Uterus (tissue), 4 donors: Measurements from ENCODE around the gene CPSF3. TPM values are rescaled to one million over a fixed set of nuclear protein-coding genes. Genes with fewer than 3 reads are reported as not detected.
A peak's percentile ranks its signal among the peaks of the same experiment; 100 is the strongest.

Source experiments
- DNase-seq, 2 donors: peaks; one replicate each; pipeline ENCODE4 v3.0.0-alpha.2; 2019 to 2020
- H3K27ac ChIP-seq, 2 donors: fragments of 200-600 bp; sonication (generic); 1 replicate in 1 of 2; 2 replicates in 1 of 2; pipeline ENCODE4 v1.5.1; 2016 to 2018
- H3K27me3 ChIP-seq, 2 donors: fragments of 200-600 bp; sonication (generic); one replicate each; pipeline ENCODE4 v1.5.1; 2018 to 2019; ENCODE audit warnings: control low read depth in 1 of 2
- H3K36me3 ChIP-seq, 2 donors: fragments of 200-600 bp; sonication (generic); one replicate each; pipeline ENCODE4 v1.5.1; 2019; ENCODE audit warnings: control low read depth in 1 of 2
- H3K4me1 ChIP-seq, 2 donors: fragments of 200-600 bp; sonication (generic); one replicate each; pipeline ENCODE4 v1.5.1; 2018 to 2019; ENCODE audit warnings: control low read depth in 1 of 2
- H3K4me3 ChIP-seq, 2 donors: fragments of 200-600 bp; sonication (generic); 1 replicate in 1 of 2; 2 replicates in 1 of 2; pipeline ENCODE4 v1.5.1; 2018 to 2019; ENCODE audit warnings: mild to moderate bottlenecking in 1 of 2
- H3K9me3 ChIP-seq, 2 donors: fragments of 200-600 bp; sonication (generic); one replicate each; pipeline ENCODE4 v1.5.1; 2019; ENCODE audit warnings: control low read depth in 1 of 2
- CTCF ChIP-seq, 4 experiments: fragments of 200-600 bp in 2 of 4; fragments of 450-650 bp in 2 of 4; sonication (generic) in 2 of 4; IDR thresholded peaks; one replicate each; pipeline ENCODE4 v1.5.1; 2016 to 2019; ENCODE audit warnings: antibody characterized with exemption in 4 of 4, mild to moderate bottlenecking in 2 of 4, moderate library complexity in 1 of 4
- POLR2A ChIP-seq, 2 donors: fragments of 450-650 bp; IDR thresholded peaks; one replicate each; pipeline ENCODE4 v1.6.1; 2016; ENCODE audit warnings: antibody characterized with exemption in 2 of 2, mild to moderate bottlenecking in 1 of 2, moderate library complexity in 1 of 2
- intact Hi-C: fragments of 100-400 bp; cut with DNase I; formaldehyde crosslinking; loops from one replicate; pipeline ENCODE4 v1.15.1; 2023; ENCODE audit warnings: low total_unique reads
- total RNA-seq, 4 donors: library from RNA; depleted of rRNA in 3 of 4; stranded (reverse); fragments of >200 nt in 3 of 4; gene quantifications; one replicate each; pipeline versions ENCODE4 v1.1.0 to v1.2.4, GENCODE V29; 2014 to 2023
- donor health status: DM: yes; HTN: yes; CAD: no.

CPSF3 gene
- total RNA-seq, 4 donors from 2014 or later = 7.2 to 45.2 (median 30.3) TPM

DNA sequence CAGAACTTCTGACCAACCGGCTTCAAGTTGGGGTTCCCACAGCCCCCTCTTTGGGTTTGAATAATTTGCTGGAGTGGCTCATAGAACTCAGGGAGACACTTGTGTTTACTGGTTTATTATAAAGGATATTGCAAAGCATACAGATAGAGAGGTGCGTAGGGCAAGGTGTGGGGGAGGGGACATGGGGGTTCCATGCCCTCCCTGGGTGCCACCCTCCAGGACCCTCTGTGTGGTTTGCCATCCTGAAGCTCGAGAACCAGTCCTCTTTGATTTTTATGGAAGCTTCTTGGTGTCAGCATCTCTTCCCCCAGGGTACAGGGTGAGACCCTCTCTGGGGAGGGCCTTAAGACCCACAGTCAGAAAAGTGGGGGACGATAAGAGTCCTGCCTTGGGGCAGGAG lies 38.9 kb upstream of the CPSF3 start:
- TF ChIP-seq POLR2A (IDR thresholded peaks at IDR 0.05) (no peak), CTCF (IDR thresholded peaks at IDR 0.05) (no peak)
- H3K4me1 ChIP-seq = peaks cover 0 to 4% of the 10 kb centered on the region in 2 donors
- no peaks in the 10 kb centered on the region for H3K36me3 ChIP-seq

GRCh38 chr2:9385841-9386240 lies 37.6 kb upstream of the CPSF3 start:
- intact Hi-C loops = no loop called here
- no peak overlapping the region for H3K4me3 ChIP-seq
- H3K36me3 ChIP-seq = no peaks in the 10 kb centered on the region
- TF ChIP-seq POLR2A (IDR thresholded peaks at IDR 0.05) = no peak
- no peak for TF ChIP-seq CTCF (IDR thresholded peaks at IDR 0.05)
- no peaks in the 10 kb centered on the region for H3K27me3 ChIP-seq
- no peaks in the 10 kb centered on the region for H3K9me3 ChIP-seq
- peaks cover 0 to 4% of the 10 kb centered on the region in 2 donors for H3K4me1 ChIP-seq
- no peak for DNase-seq
- peak overlapping the region; percentile 31 to 86 for H3K27ac ChIP-seq

More for the DNA sequence above, 38.9 kb upstream of the CPSF3 start:
- DNase-seq = no peak
- no peaks in the 10 kb centered on the region for H3K9me3 ChIP-seq
- intact Hi-C loops = no loop called here
- H3K27ac ChIP-seq = no peak overlapping the region
- H3K27me3 ChIP-seq = no peaks in the 10 kb centered on the region
- H3K4me3 ChIP-seq = no peak overlapping the region

GRCh38 chr2:9388199-9388681 lies 35.2 kb upstream of the CPSF3 start:
- DNase-seq = no peak
- Histone ChIP-seq H3K27me3 (no peaks in the 10 kb centered on the region), H3K27ac (peak overlapping the region; percentile 76 to 86), H3K36me3 (no peaks in the 10 kb centered on the region), H3K4me3 (no peak overlapping the region), H3K9me3 (no peaks in the 10 kb centered on the region), H3K4me1 (peaks cover 0 to 4% of the 10 kb centered on the region in 2 donors)
- TF ChIP-seq CTCF (IDR thresholded peaks at IDR 0.05) = no peak
- no peak for TF ChIP-seq POLR2A (IDR thresholded peaks at IDR 0.05)
- intact Hi-C loops = no loop called here

GRCh38 chr2:9388950-9389911 lies 34.2 kb upstream of the CPSF3 start:
- intact Hi-C loops = no loop called here
- TF ChIP-seq CTCF (IDR thresholded peaks at IDR 0.05) (no peak), POLR2A (IDR thresholded peaks at IDR 0.05) (no peak)
- Histone ChIP-seq H3K4me3 (no peak overlapping the region), H3K27me3 (no peaks in the 10 kb centered on the region), H3K4me1 (peaks cover 0 to 4% of the 10 kb centered on the region in 2 donors), H3K36me3 (no peaks in the 10 kb centered on the region), H3K27ac (no peak overlapping the region), H3K9me3 (no peaks in the 10 kb centered on the region)
- DNase-seq = no peak
